Activated B cell treated with CpG ODN at 0.5 μM for 24 hours (primary cell): ENCODE results near the gene EIF4A3. TPM values are rescaled to one million over a fixed set of nuclear protein-coding genes. Genes with fewer than 3 reads are reported as not detected.

Experiments
- ATAC-seq: fragments of 200-7000 bp; cut with Tn5 transposase; one replicate; pipeline ENCODE4 v1.10.0; 2021; ENCODE audit warnings: low read depth, mild to moderate bottlenecking, moderate library complexity
- CTCF ChIA-PET: fragments of 350-600 bp; sonication (Branson Sonifier 250); formaldehyde crosslinking; loops from one replicate; lab custom pipeline; 2021; ENCODE audit warnings: antibody characterized with exemption; lab: Charles Lee
- POLR2A ChIA-PET: fragments of 350-600 bp; sonication (Branson Sonifier 250); formaldehyde crosslinking; loops from one replicate; lab custom pipeline; 2021; ENCODE audit warnings: antibody characterized with exemption; lab: Charles Lee
- DNase-seq: peaks from one replicate; pipeline ENCODE4 v3.0.0; 2022
- H3K27ac Mint-ChIP-seq: one replicate; pipeline ENCODE4 v1.8.0; 2020; ENCODE audit warnings: mixed read lengths
- H3K27me3 Mint-ChIP-seq: one replicate; pipeline ENCODE4 v1.8.0; 2021; ENCODE audit warnings: mixed read lengths
- H3K36me3 Mint-ChIP-seq: one replicate; pipeline ENCODE4 v1.8.0; 2021; ENCODE audit warnings: low read depth, mixed read lengths
- H3K4me1 Mint-ChIP-seq: one replicate; pipeline ENCODE4 v1.8.0; 2021; ENCODE audit warnings: mixed read lengths
- H3K4me3 Mint-ChIP-seq: one replicate; pipeline ENCODE4 v1.8.0; 2020; ENCODE audit warnings: mild to moderate bottlenecking, mixed read lengths
- H3K9me3 Mint-ChIP-seq: one replicate; pipeline ENCODE4 v1.8.0; 2020; ENCODE audit warnings: mixed read lengths
- intact Hi-C: fragments of 100-400 bp; cut with micrococcal nuclease; formaldehyde crosslinking; loops from one replicate; pipeline ENCODE4 v1.15.1; 2024
- total RNA-seq: library from RNA; stranded (reverse); gene quantifications from 2 replicates; pipeline ENCODE4 v1.2.3, GENCODE V29; 2022
- TF ChIP-seq, protein P1 (sequence below): fragments of 200-600 bp; IDR thresholded peaks from one replicate; pipeline ENCODE4 v1.8.0; 2022; ENCODE audit warnings: antibody characterized with exemption, mild to moderate bottlenecking

The EIF4A3 gene
- total RNA-seq, 1 donor from 2014 or later, result 88.1 TPM

- peaks cover 6% of the 10 kb centered on the region for H3K27me3 Mint-ChIP-seq
- no peaks in the 10 kb centered on the region for H3K4me1 Mint-ChIP-seq
- intact Hi-C loops, result no loop called here
- H3K9me3 Mint-ChIP-seq, result no peaks in the 10 kb centered on the region
- H3K36me3 Mint-ChIP-seq, result peaks cover 2% of the 10 kb centered on the region
- no peak overlapping the region for H3K4me3 Mint-ChIP-seq
- TF ChIP-seq, protein P1, sequence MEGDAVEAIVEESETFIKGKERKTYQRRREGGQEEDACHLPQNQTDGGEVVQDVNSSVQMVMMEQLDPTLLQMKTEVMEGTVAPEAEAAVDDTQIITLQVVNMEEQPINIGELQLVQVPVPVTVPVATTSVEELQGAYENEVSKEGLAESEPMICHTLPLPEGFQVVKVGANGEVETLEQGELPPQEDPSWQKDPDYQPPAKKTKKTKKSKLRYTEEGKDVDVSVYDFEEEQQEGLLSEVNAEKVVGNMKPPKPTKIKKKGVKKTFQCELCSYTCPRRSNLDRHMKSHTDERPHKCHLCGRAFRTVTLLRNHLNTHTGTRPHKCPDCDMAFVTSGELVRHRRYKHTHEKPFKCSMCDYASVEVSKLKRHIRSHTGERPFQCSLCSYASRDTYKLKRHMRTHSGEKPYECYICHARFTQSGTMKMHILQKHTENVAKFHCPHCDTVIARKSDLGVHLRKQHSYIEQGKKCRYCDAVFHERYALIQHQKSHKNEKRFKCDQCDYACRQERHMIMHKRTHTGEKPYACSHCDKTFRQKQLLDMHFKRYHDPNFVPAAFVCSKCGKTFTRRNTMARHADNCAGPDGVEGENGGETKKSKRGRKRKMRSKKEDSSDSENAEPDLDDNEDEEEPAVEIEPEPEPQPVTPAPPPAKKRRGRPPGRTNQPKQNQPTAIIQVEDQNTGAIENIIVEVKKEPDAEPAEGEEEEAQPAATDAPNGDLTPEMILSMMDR, result no peak
- H3K27ac Mint-ChIP-seq, result no peak overlapping the region
- ATAC-seq, result no peak
- ChIA-PET POLR2A (no interaction called here), CTCF (no interaction called here)
- no peak for DNase-seq
Measured at GRCh38 chr17:80123791-80124190, 23.1 kb downstream of the EIF4A3 start.

DNA sequence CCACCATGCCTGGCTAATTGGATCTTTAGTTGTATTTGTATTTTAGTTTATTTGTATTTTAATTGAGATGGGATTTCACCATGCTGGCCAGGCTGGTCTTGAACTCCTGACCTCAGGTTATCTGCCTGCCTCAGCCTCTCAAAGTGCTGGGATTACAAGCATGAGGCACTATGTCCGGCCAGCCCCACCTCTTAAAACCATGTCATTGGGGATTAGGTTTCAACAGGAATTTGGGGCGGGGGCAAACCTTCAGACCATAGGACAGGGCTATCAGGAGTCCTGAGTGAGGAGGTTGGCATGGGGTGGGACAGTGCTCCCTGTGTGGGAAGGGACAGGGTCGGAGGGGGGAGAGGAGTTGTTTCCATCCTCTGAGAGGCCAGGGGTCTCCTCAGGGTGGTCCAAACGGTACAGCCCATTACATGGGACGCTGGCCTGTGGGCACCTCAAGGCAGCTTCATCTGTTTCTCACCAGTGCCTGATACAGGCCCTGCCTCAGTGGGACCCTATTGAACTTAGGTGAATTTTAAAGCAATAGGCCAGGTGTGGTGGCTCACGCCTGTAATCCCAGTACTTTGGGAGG is 23.9 kb downstream of the EIF4A3 start:
- peaks cover 5% of the 10 kb centered on the region for H3K36me3 Mint-ChIP-seq
- peaks cover 6% of the 10 kb centered on the region for H3K27me3 Mint-ChIP-seq
- H3K4me3 Mint-ChIP-seq, result no peak overlapping the region
- no peaks in the 10 kb centered on the region for H3K9me3 Mint-ChIP-seq
- no peak overlapping the region for H3K27ac Mint-ChIP-seq
- intact Hi-C loops, result no loop called here
- TF ChIP-seq, protein P1, result no peak
- POLR2A ChIA-PET, result no interaction called here
- ATAC-seq (no peak), DNase-seq (no peak)
- H3K4me1 Mint-ChIP-seq, result no peaks in the 10 kb centered on the region
- CTCF ChIA-PET, result no interaction called here

DNA sequence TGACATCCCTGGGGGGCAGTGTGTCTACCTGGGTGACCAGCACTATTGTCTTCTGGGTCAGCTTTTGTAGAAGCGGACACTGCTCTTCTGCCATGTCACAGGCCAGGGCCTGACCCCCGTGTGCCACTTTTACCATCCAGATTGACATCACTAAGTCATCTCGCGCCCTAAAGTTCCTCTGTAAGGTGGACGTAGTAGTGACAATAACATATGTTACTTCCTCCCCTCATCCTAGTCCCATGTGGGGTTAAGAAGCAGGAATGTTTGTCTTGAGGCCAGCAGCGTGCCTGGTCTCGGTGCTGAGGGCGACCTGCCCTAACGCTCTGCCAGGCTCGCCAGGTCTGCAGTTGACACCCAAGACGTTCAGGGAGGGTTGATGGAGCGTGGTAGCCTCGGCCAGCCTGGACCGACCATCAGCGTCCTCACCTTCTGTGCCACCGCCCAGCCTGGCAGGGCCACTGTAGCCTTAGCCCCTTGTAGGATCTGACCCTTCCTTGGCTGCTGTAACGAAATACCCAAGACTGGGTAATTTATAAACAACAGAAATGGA is 24.8 kb downstream of the EIF4A3 start:
- Mint-ChIP-seq H3K9me3 (no peaks in the 10 kb centered on the region), H3K4me1 (no peaks in the 10 kb centered on the region), H3K36me3 (peaks cover 5% of the 10 kb centered on the region), H3K4me3 (no peak overlapping the region), H3K27ac (no peak overlapping the region), H3K27me3 (peaks cover 6% of the 10 kb centered on the region)
- POLR2A ChIA-PET, result interaction anchor here (1.0 kb wide), 1 partner anchor 22 kb away, joined by 3 read pairs; no protein-coding TSS in a partner anchor
- no peak for ATAC-seq
- DNase-seq, result no peak
- intact Hi-C loops, result no loop called here
- TF ChIP-seq, protein P1, result no peak
- CTCF ChIA-PET, result no interaction called here

DNA sequence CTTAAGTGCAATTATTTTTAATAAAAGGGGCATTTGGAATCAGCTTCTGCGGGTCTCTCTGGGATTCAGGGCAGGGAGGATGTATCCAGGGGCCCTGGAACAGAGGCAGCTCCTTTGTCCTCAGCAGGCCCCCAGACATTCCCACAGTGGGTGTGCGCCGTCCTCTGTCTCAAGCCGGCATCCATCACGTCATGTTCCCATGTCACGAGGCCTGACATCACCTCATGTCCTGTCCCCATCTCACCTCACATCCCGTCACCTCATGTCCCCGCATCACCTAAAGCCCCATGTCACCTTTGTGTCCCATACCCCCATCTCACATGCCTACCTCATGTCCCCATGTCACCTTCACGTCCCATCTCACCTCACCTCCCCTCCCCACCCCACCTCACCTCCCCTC is 27.1 kb downstream of the EIF4A3 start:
- ATAC-seq, result no peak
- ChIA-PET POLR2A (no interaction called here), CTCF (no interaction called here)
- Mint-ChIP-seq H3K27ac (no peak overlapping the region), H3K27me3 (no peaks in the 10 kb centered on the region), H3K4me3 (no peak overlapping the region), H3K9me3 (peaks cover 3% of the 10 kb centered on the region), H3K36me3 (peaks cover 5% of the 10 kb centered on the region), H3K4me1 (no peaks in the 10 kb centered on the region)
- peak; percentile 9 for DNase-seq
- TF ChIP-seq, protein P1, result no peak
- intact Hi-C loops, result no loop called here

GRCh38 chr17:80119271-80119791 is 27.6 kb downstream of the EIF4A3 start:
- TF ChIP-seq, protein P1, result no peak
- no peaks in the 10 kb centered on the region for H3K4me1 Mint-ChIP-seq
- H3K27ac Mint-ChIP-seq, result no peak overlapping the region
- ATAC-seq, result no peak
- H3K9me3 Mint-ChIP-seq, result peaks cover 3% of the 10 kb centered on the region
- CTCF ChIA-PET, result no interaction called here
- POLR2A ChIA-PET, result no interaction called here
- peaks cover 5% of the 10 kb centered on the region for H3K36me3 Mint-ChIP-seq
- intact Hi-C loops, result no loop called here
- no peaks in the 10 kb centered on the region for H3K27me3 Mint-ChIP-seq
- DNase-seq, result peak; percentile 4
- no peak overlapping the region for H3K4me3 Mint-ChIP-seq
